Caco-2 (cell line): ENCODE measurements around the gene TMEM132A. TPM values are rescaled to one million over a fixed set of nuclear protein-coding genes. Genes with fewer than 3 reads are reported as not detected.

Experiments
- BruUV-seq: library from RNA; stranded (reverse); fragments of 400-500 nt; replicated peaks from 2 replicates; lab custom pipeline; 2021; lab: Mats Ljungman, UMichigan
- CTCF ChIA-PET: fragments of 300-600 bp; sonication (Branson Sonifier 250); formaldehyde crosslinking; loops from one replicate; lab custom pipeline; 2022; ENCODE audit warnings: antibody characterized with exemption; lab: Charles Lee
- POLR2A ChIA-PET: fragments of 300-600 bp; sonication (Branson Sonifier 250); formaldehyde crosslinking; loops from one replicate; lab custom pipeline; 2022; ENCODE audit warnings: antibody characterized with exemption; lab: Charles Lee
- DNase-seq, 2 experiments: peaks; one replicate each; pipeline versions ENCODE4 v3.0.0 to v3.0.0-alpha.2; 2020 to 2022
- H3K27me3 ChIP-seq: replicated peaks from 2 replicates; pipeline ENCODE4 v1.6.0; 2011; ENCODE audit warnings: low read length; ENCODE audit not compliant: control insufficient read depth, insufficient read depth
- H3K36me3 ChIP-seq: 2 replicates; pipeline ENCODE4 v1.5.1; 2011; ENCODE audit warnings: low read length; ENCODE audit not compliant: control insufficient read depth, insufficient read depth
- H3K4me1 ChIP-seq: fragments of 250-450 bp; sonication (Bioruptor Pico); 2 replicates; pipeline ENCODE4 v1.5.1; 2020; ENCODE audit warnings: mild to moderate bottlenecking
- H3K4me3 ChIP-seq: 2 replicates; pipeline ENCODE4 v1.5.1; 2011; ENCODE audit warnings: low read depth, mild to moderate bottlenecking, control low read depth, low read length
- H3K9me3 ChIP-seq: fragments of 250-450 bp; sonication (Bioruptor Pico); 2 replicates; pipeline ENCODE4 v1.5.1; 2020; ENCODE audit warnings: mild to moderate bottlenecking, moderate library complexity
- H3K27ac Mint-ChIP-seq: one replicate; pipeline ENCODE4 v1.8.0; 2022; ENCODE audit warnings: mixed read lengths; ENCODE audit not compliant: unreplicated experiment
- H3K27me3 Mint-ChIP-seq: one replicate; pipeline ENCODE4 v1.8.0; 2022; ENCODE audit warnings: mixed read lengths; ENCODE audit not compliant: insufficient read depth, unreplicated experiment
- H3K36me3 Mint-ChIP-seq: one replicate; pipeline ENCODE4 v1.8.0; 2022; ENCODE audit warnings: mild to moderate bottlenecking, mixed read lengths; ENCODE audit not compliant: insufficient read depth, unreplicated experiment
- H3K4me1 Mint-ChIP-seq: one replicate; pipeline ENCODE4 v1.8.0; 2022; ENCODE audit warnings: low read depth, mixed read lengths; ENCODE audit not compliant: unreplicated experiment
- H3K4me3 Mint-ChIP-seq: one replicate; pipeline ENCODE4 v1.8.0; 2022; ENCODE audit warnings: mild to moderate bottlenecking, moderate library complexity, mixed read lengths; ENCODE audit not compliant: unreplicated experiment
- H3K9me3 Mint-ChIP-seq: one replicate; pipeline ENCODE4 v1.8.0; 2022; ENCODE audit warnings: mixed read lengths; ENCODE audit not compliant: unreplicated experiment
- CTCF ChIP-seq, 2 experiments: fragments of 200-600 bp in 1 of 2; IDR thresholded peaks; 1 replicate in 1 of 2; 2 replicates in 1 of 2; pipeline versions ENCODE4 v1.5.1 to v1.8.0; 2011 to 2022; ENCODE audit warnings: antibody characterized with exemption in 1 of 2, control low read depth in 1 of 2, inconsistent platforms in 1 of 2, low read depth in 1 of 2, low read length in 1 of 2, mild to moderate bottlenecking in 1 of 2, moderate library complexity in 1 of 2; ENCODE audit not compliant: insufficient read depth in 1 of 2, severe bottlenecking in 1 of 2, unreplicated experiment in 1 of 2
- intact Hi-C: fragments of 100-400 bp; cut with micrococcal nuclease; formaldehyde crosslinking; loops from one replicate; pipeline ENCODE4 v1.10.0; 2022; ENCODE audit not compliant: unreplicated experiment
- total RNA-seq: library from RNA; stranded (reverse); gene quantifications from 2 replicates; pipeline ENCODE4 v1.2.3, GENCODE V29; 2022

The TMEM132A gene
- total RNA-seq, 1 experiment from 2014 or later, result 97.3 TPM

GRCh38 chr11:60960405-60960804, 36.1 kb downstream of the TMEM132A start:
- no peak overlapping the region for H3K4me3 ChIP-seq
- H3K4me3 Mint-ChIP-seq, result no peak overlapping the region
- intact Hi-C loops, result no loop called here
- no peak for TF ChIP-seq CTCF (IDR thresholded peaks at IDR 0.05; ENCODE audit: insufficient read depth in 1 of 2, low read depth in 1 of 2, low read length in 1 of 2, severe bottlenecking in 1 of 2, unreplicated experiment in 1 of 2)
- no peaks in the 10 kb centered on the region for H3K36me3 Mint-ChIP-seq
- POLR2A ChIA-PET, result no interaction called here
- DNase-seq, result peak in 1 of 2 experiments; percentile 30
- CTCF ChIA-PET, result interaction anchor here (0.6 kb wide), 1 partner anchor 677 kb away, joined by 4 read pairs; no protein-coding TSS in a partner anchor
- no peaks in the 10 kb centered on the region for H3K9me3 ChIP-seq
- no peak overlapping the region for H3K27ac Mint-ChIP-seq
- no peaks in the 10 kb centered on the region for H3K27me3 Mint-ChIP-seq
- H3K36me3 ChIP-seq, result no peaks in the 10 kb centered on the region
- H3K4me1 ChIP-seq, result peaks cover 11% of the 10 kb centered on the region
- H3K27me3 ChIP-seq, result no peaks in the 10 kb centered on the region
- no TSS peak for BruUV-seq
- no peaks in the 10 kb centered on the region for H3K9me3 Mint-ChIP-seq
- peaks cover 6% of the 10 kb centered on the region for H3K4me1 Mint-ChIP-seq

- Mint-ChIP-seq H3K4me1 (peaks cover 6% of the 10 kb centered on the region), H3K36me3 (no peaks in the 10 kb centered on the region), H3K27me3 (peaks cover 3% of the 10 kb centered on the region), H3K9me3 (peaks cover 21% of the 10 kb centered on the region), H3K4me3 (no peak overlapping the region), H3K27ac (no peak overlapping the region)
- ChIA-PET POLR2A (no interaction called here), CTCF (no interaction called here)
- intact Hi-C loops, result no loop called here
- Histone ChIP-seq H3K4me3 (no peak overlapping the region), H3K9me3 (peaks cover 18% of the 10 kb centered on the region), H3K27me3 (no peaks in the 10 kb centered on the region), H3K4me1 (peaks cover 8% of the 10 kb centered on the region), H3K36me3 (no peaks in the 10 kb centered on the region)
- TF ChIP-seq CTCF (IDR thresholded peaks at IDR 0.05; ENCODE audit: insufficient read depth in 1 of 2, low read depth in 1 of 2, low read length in 1 of 2, severe bottlenecking in 1 of 2, unreplicated experiment in 1 of 2), result no peak
- DNase-seq, result no peak
- BruUV-seq, result no TSS peak
Measured at GRCh38 chr11:60964801-60965200, 40.5 kb downstream of the TMEM132A start.

GRCh38 chr11:60966890-60967289, 42.6 kb downstream of the TMEM132A start:
- H3K27ac Mint-ChIP-seq, result no peak overlapping the region
- H3K4me3 ChIP-seq, result no peak overlapping the region
- ChIA-PET CTCF (no interaction called here), POLR2A (no interaction called here)
- H3K27me3 ChIP-seq, result no peaks in the 10 kb centered on the region
- H3K36me3 ChIP-seq, result no peaks in the 10 kb centered on the region
- peaks cover 21% of the 10 kb centered on the region for H3K9me3 Mint-ChIP-seq
- H3K36me3 Mint-ChIP-seq, result no peaks in the 10 kb centered on the region
- no peaks in the 10 kb centered on the region for H3K4me1 Mint-ChIP-seq
- TF ChIP-seq CTCF (IDR thresholded peaks at IDR 0.05; ENCODE audit: insufficient read depth in 1 of 2, low read depth in 1 of 2, low read length in 1 of 2, severe bottlenecking in 1 of 2, unreplicated experiment in 1 of 2), result no peak
- no TSS peak for BruUV-seq
- intact Hi-C loops, result no loop called here
- peaks cover 18% of the 10 kb centered on the region for H3K9me3 ChIP-seq
- H3K4me1 ChIP-seq, result no peaks in the 10 kb centered on the region
- H3K27me3 Mint-ChIP-seq, result peaks cover 3% of the 10 kb centered on the region
- no peak for DNase-seq
- no peak overlapping the region for H3K4me3 Mint-ChIP-seq
